ENCODE data around the gene SMOC1. TPM values are rescaled to one million over a fixed set of nuclear protein-coding genes. Genes with fewer than 3 reads are reported as not detected.

SMOC1 gene
- 10 to 100 TPM in 1 of 12 donors, 1 to 10 TPM in 9, not detected in 2; 2.5 to 10.6 (median 5.1) TPM for polyA plus RNA-seq (ENCODE audit: insufficient read length in 12 of 12)
- long read RNA-seq, donor 1, partial matches to known transcripts, result 636 of 637 reads
- long read RNA-seq, donor 1, other reads (novel, unspliced or antisense), result 0 of 637 reads
- long read RNA-seq, donor 2, partial matches to known transcripts, result 0 of 1 reads
- long read RNA-seq, donor 2, other reads (novel, unspliced or antisense), result 0 of 1 reads
- long read RNA-seq, donor 3, result 0 reads
- long read RNA-seq, donor 4, result 0 reads
- long read RNA-seq, donor 5, result 0 reads
- long read RNA-seq, donor 6, partial matches to known transcripts, result 147 of 147 reads
- long read RNA-seq, donor 6, other reads (novel, unspliced or antisense), result 0 of 147 reads
- long read RNA-seq, donor 7, result 0 reads
- long read RNA-seq, donor 8, partial matches to known transcripts, result 0 of 1 reads
- long read RNA-seq, donor 8, other reads (novel, unspliced or antisense), result 0 of 1 reads
- long read RNA-seq, donor 9, result 0 reads
- long read RNA-seq, donor 10, result 0 reads
- long read RNA-seq, donor 11, result 0 reads

- no peak for DNase-seq
Measured at GRCh38 chr14:69879175-69880043, at the start of gene SMOC1. SMOC1 (plus strand) TSS chr14:69879416; CDS start chr14:69879679, 263 bp downstream.

- DNase-seq, result no peak
Measured at GRCh38 chr14:69838881-69839416, 40.3 kb upstream of the SMOC1 start.

- DNase-seq, result no peak
Measured at GRCh38 chr14:69839661-69840060, 39.6 kb upstream of the SMOC1 start.

- no peak for DNase-seq
Measured at GRCh38 chr14:69841656-69842055, 37.6 kb upstream of the SMOC1 start.

- no peak for DNase-seq
Measured at GRCh38 chr14:69842686-69843420, 36.4 kb upstream of the SMOC1 start.

GRCh38 chr14:69844171-69844570, 35.0 kb upstream of the SMOC1 start:
- no peak for DNase-seq

- no peak for DNase-seq
Measured at GRCh38 chr14:69845050-69845581, 34.1 kb upstream of the SMOC1 start.

- DNase-seq, result no peak
Measured at GRCh38 chr14:69845787-69846186, 33.4 kb upstream of the SMOC1 start.

- no peak for DNase-seq
Measured at GRCh38 chr14:69848156-69848555, 31.1 kb upstream of the SMOC1 start.

- DNase-seq, result no peak
Measured at GRCh38 chr14:69848903-69849391, 30.3 kb upstream of the SMOC1 start.

- no peak for DNase-seq
Measured at GRCh38 chr14:69850086-69850735, 29.0 kb upstream of the SMOC1 start.

- no peak for DNase-seq
Measured at GRCh38 chr14:69850736-69851112, 28.5 kb upstream of the SMOC1 start.

GRCh38 chr14:69852531-69853321, 26.5 kb upstream of the SMOC1 start:
- DNase-seq, result no peak

- no peak for DNase-seq
Measured at GRCh38 chr14:69853774-69854173, 25.4 kb upstream of the SMOC1 start.

GRCh38 chr14:69854598-69854997, 24.6 kb upstream of the SMOC1 start:
- DNase-seq, result no peak

GRCh38 chr14:69855180-69855832, 23.9 kb upstream of the SMOC1 start:
- DNase-seq, result no peak

- no peak for DNase-seq
Measured at GRCh38 chr14:69858801-69859200, 20.4 kb upstream of the SMOC1 start.

GRCh38 chr14:69859591-69859990, 19.6 kb upstream of the SMOC1 start:
- DNase-seq, result no peak

GRCh38 chr14:69860221-69860620, 19.0 kb upstream of the SMOC1 start:
- no peak for DNase-seq
